SK-N-SH treated with all-trans-retinoic acid at 6 μM for 48 hours (cell line): ENCODE data around the gene PECR.

Source experiments
- ARNTL ChIP-seq: fragments of 450-650 bp; formaldehyde crosslinking; IDR thresholded peaks from 2 replicates; pipeline ENCODE4 v1.5.0; 2020; ENCODE audit warnings: low read depth, mild to moderate bottlenecking, moderate library complexity, borderline replicate concordance
- CREB5 ChIP-seq: fragments of 250-450 bp; sonication (Bioruptor Pico); IDR thresholded peaks from 2 replicates; pipeline ENCODE4 v1.5.1; 2020; ENCODE audit warnings: low read depth, mild to moderate bottlenecking, moderate library complexity
- ZC3H10 ChIP-seq: fragments of 250-450 bp; sonication (Bioruptor Pico); IDR thresholded peaks from 2 replicates; pipeline ENCODE4 v1.5.1; 2021; ENCODE audit warnings: mild to moderate bottlenecking, moderate library complexity
- ZFP30 ChIP-seq: fragments of 450-650 bp; formaldehyde crosslinking; IDR thresholded peaks from 2 replicates; pipeline ENCODE4 v1.5.0; 2022; ENCODE audit warnings: mild to moderate bottlenecking, moderate library complexity
- ZNF70 ChIP-seq: fragments of 450-650 bp; formaldehyde crosslinking; IDR thresholded peaks from 2 replicates; pipeline ENCODE4 v1.5.0; 2020; ENCODE audit warnings: mild to moderate bottlenecking, moderate library complexity

GRCh38 chr2:216113572-216113971, 32.0 kb upstream of the PECR start:
- TF ChIP-seq ZC3H10 (CRISPR knock-in tag) (no peak), ARNTL (CRISPR knock-in tag) (no peak), ZNF70 (no peak), CREB5 (CRISPR knock-in tag) (no peak), ZFP30 (CRISPR knock-in tag) (no peak)
